HG03460 (cell line): ENCODE measurements around the gene KIAA1671.
"Not testable (repeated sequence)": the region's sequence is repeated elsewhere in the genome, so short reads cannot be mapped to it uniquely, and the experiment has no call there.

Experiments used
- ATAC-seq: cut with Tn5 transposase; IDR thresholded peaks from one replicate; pipeline ENCODE4 v1.9.1; 2021; ENCODE audit not compliant: unreplicated experiment

KIAA1671 gene

GRCh38 chr22:24951942-24952836 lies at the start of gene KIAA1671:
TSS of gene KIAA1671 (plus strand) at chr22:24952716. CDS start at chr22:25028000, 75,284 bp downstream.
- peak; percentile 77 for ATAC-seq

- ATAC-seq = no peak
Measured at GRCh38 chr22:24905909-24906308, 46.6 kb upstream of the KIAA1671 start.

- ATAC-seq = not testable (repeated sequence)
Measured at GRCh38 chr22:24907101-24907500, 45.4 kb upstream of the KIAA1671 start.

- no peak for ATAC-seq
Measured at GRCh38 chr22:24920029-24920428, 32.5 kb upstream of the KIAA1671 start.

- ATAC-seq = no peak
Measured at GRCh38 chr22:24925586-24926427, 26.7 kb upstream of the KIAA1671 start.

GRCh38 chr22:24926428-24926725 lies 26.1 kb upstream of the KIAA1671 start:
- no peak for ATAC-seq

- no peak for ATAC-seq
Measured at GRCh38 chr22:24926849-24927579, 25.5 kb upstream of the KIAA1671 start.

- no peak for ATAC-seq
Measured at GRCh38 chr22:24928322-24928721, 24.2 kb upstream of the KIAA1671 start.

GRCh38 chr22:24930678-24931077 lies 21.8 kb upstream of the KIAA1671 start:
- no peak for ATAC-seq

- no peak for ATAC-seq
Measured at GRCh38 chr22:24935771-24936483, 16.6 kb upstream of the KIAA1671 start.

GRCh38 chr22:24937114-24937513 lies 15.4 kb upstream of the KIAA1671 start:
- ATAC-seq = no peak

- no peak for ATAC-seq
Measured at GRCh38 chr22:24938741-24939341, 13.7 kb upstream of the KIAA1671 start.

- ATAC-seq = no peak
Measured at GRCh38 chr22:24942301-24942700, 10.2 kb upstream of the KIAA1671 start.

GRCh38 chr22:24944217-24944937 lies 8.1 kb upstream of the KIAA1671 start:
- no peak for ATAC-seq

- ATAC-seq = no peak
Measured at GRCh38 chr22:24945430-24945829, 7.1 kb upstream of the KIAA1671 start.

GRCh38 chr22:24947383-24947782 lies 5.1 kb upstream of the KIAA1671 start:
- no peak for ATAC-seq

- ATAC-seq = no peak
Measured at GRCh38 chr22:24947881-24948280, 4.6 kb upstream of the KIAA1671 start.

- ATAC-seq = no peak
Measured at GRCh38 chr22:24948356-24949202, 3.9 kb upstream of the KIAA1671 start.
